T-helper 1 cell treated with Interleukin-12 subunit alpha and Interleukin-12 subunit beta and Interleukin-4 antibody, amounts not matched to agents 30 ng/mL and 1 ng/mL, for 36 hours (primary cell): Measurements from ENCODE around the gene GNG2. TPM values are rescaled to one million over a fixed set of nuclear protein-coding genes. Genes with fewer than 3 reads are reported as not detected.

ENCODE experiments used
- intact Hi-C: fragments of 100-400 bp; cut with micrococcal nuclease; formaldehyde crosslinking; loops from one replicate; pipeline ENCODE4 v1.15.1; 2024
- total RNA-seq: library from RNA; stranded (reverse); gene quantifications from 2 replicates; pipeline ENCODE4 v1.2.3, GENCODE V29; 2022

GNG2 gene
- total RNA-seq, 1 donor from 2014 or later = 190 TPM

DNA sequence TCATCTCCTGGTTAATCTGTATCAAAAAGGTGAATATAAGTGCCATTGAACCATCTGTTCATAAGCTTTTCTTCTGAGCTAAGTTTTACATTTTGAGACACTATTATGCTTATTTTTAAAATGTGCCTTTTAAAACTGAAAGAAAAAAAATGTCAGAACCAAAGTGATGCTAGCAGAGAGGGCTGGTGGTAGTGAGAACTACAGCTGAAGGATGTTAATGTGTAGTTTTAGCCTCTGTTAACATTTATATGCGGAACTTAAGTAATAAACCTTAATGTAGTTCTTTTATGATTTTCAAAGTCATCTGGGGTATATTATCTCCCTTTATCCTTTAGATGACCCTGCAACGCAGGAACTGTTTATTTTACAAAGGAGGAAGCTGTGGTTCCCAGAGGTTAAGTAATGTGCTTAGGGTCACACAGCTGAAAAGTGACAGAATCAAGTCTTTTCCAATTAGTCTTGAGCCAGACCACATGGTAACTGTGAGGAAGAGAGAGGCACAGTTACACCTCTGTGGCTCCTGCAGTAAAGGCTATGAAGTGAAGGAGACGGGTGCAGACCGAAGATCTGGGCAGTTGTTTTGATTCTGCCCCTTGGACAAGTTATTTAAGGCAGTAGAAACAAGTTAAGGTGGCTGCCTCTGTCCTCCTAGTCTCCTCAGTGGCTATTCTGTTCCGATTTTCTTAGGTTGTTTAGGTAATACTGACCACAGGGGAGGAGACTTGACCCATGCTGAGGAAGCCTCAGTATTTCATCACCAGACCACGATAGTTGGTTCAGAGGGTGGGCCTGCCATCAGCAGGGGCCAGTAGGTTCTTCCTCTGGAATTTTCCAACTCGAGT lies 23.9 kb downstream of the GNG2 start:
- intact Hi-C loops = loop anchor here (1.0 kb wide), 1 partner anchor 11 kb away; no protein-coding TSS in a partner anchor

- intact Hi-C loops = no loop called here
Measured at GRCh38 chr14:51889851-51890250, 29.4 kb downstream of the GNG2 start.

- intact Hi-C loops = no loop called here
Measured at GRCh38 chr14:51894250-51894649, 33.8 kb downstream of the GNG2 start.

DNA sequence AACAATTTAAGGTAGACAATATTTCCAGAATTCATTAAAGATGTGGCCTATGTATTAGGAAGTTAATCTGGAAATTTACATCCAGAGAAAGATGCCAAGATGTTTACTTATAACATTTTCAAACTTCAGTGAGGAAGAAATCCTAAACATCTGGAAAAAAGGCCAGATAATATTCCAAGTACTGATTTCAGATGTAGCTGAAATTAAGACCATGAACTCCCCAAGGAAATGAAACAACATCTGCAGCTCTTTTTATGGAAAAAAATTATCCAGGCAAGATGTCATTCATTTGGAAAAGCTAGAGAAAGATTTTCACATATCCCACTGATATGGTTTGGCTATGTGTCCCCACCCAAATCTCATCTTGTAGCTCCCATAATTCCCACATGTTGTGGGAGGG lies 35.0 kb downstream of the GNG2 start:
- intact Hi-C loops = no loop called here

- intact Hi-C loops = no loop called here
Measured at GRCh38 chr14:51897791-51898355, 37.5 kb downstream of the GNG2 start.

- intact Hi-C loops = loop anchor here (2.0 kb wide), 2 partner anchors 15 to 41 kb away; partner anchors contain the start of gene GNG2
Measured at GRCh38 chr14:51901475-51902024, 41.1 kb downstream of the GNG2 start.

DNA sequence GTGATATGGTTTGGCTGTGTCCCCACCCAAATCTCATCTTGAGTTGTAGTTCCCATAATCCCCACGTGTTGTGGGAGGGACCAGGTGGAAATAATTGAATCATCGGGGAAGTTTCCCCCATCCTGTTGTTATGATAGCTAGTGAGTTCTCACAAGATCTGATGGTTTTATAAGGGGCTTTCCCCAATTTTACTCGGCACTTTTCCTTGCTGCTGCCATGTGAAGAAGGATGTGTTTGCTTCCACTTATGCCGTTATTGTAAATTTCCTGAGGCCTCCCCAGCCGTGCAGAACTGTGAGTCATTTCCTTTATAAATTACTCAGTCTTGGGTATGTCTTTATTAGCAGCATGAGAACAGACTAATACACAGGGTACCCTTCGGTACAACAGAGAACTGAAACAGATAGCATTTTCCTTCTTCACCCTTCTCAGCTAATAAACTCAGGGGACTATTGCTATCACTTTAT lies 45.3 kb downstream of the GNG2 start:
- intact Hi-C loops = loop anchor here (1.0 to 5.0 kb wide), 3 partner anchors 43 to 253 kb away; partner anchors contain the start of gene FRMD6

DNA sequence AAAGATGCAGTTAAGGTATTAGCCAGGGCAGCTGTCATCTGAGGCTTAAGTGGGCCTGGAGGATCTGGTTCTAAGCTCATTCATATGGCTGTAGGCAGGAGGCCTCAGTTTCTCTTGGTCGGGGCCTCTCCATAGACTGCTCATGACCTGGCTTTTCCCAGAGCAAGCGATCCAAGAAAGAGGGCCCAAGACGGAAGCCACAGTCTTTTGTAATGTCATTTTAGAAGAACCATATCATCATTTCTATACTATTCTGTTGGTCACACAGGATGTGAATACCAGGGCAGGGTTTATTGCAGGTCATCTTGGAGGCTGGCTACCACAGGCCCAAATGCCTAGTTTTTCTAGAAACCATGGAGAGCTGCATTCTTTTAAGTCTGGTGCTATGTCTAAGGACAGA lies 47.7 kb downstream of the GNG2 start:
- intact Hi-C loops = loop anchor here (5.0 kb wide), 1 partner anchor 256 kb away; the partner anchor contains the start of gene FRMD6

DNA sequence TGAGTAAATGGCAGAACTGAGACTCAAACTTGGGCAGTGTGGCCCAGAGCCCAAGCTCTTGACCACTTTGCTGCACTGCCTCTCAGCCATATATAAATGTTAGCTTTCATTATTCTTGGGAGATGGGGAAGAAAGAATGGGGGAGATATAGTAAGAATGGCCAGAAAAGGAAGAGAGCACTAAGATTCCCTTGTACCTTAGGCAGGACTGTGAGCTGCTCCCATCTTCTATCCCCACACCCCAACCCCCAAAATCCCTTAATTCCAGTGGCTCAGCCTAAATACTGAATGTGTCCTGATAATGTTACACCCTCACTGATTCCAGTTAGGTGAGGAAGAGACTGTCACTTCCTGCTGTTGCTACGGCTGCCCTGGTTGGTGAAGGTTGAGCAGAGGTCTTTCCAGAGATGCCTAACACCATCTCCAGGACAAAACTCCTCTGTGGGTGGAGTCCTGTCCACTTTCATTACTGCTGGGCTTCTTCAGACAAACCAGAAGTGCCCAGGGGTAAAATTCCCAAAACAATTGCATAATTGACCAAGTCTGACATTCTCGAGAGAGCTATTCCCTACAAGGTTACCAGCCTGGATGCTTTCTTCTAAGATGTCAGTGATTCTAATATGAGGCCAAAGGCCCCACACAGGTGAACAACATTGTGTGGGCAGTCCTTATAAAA lies 51.8 kb downstream of the GNG2 start:
- intact Hi-C loops = no loop called here

- intact Hi-C loops = no loop called here
Measured at GRCh38 chr14:51914310-51914709, 53.9 kb downstream of the GNG2 start.

GRCh38 chr14:51917193-51917592 lies 56.8 kb downstream of the GNG2 start:
- intact Hi-C loops = no loop called here

DNA sequence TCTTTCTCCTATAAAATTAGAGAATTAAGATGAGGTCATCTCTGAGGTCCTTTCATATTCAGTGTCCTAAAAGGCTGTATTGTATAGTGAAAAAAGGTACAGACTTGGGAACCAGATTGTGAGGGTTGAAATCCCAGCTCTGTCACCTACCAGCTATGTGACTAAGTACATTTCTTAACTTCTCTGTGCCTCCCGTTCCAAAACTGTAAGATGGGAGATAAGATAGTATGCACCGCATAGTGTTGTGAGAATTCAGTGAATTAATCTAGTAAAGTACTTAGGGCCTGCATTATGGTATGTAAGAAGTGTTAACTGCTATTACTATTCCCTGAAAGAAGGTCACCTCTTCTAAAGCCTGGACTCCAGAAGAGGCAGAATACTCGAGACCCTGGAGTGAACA lies 60.6 kb downstream of the GNG2 start:
- intact Hi-C loops = no loop called here

DNA sequence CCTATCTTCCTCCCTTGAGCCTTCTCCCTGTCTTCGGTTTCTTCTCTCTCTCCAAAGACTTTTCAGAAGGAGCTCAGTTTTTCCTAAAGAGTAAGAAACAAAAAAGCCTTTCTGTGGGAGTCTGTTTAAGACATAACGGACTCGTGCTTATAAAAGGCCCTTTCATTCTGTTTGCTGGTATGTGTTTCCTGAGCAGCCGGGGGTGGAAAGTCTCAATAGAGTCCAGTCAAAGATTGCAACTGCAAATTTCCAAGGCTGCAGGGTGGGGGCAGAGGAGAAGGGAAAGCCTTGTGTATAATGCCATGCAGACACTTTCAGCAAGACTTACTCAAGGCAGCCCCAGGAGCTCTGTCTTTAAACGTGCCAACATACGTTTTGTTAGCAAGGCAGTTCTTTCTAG lies 62.2 kb downstream of the GNG2 start:
- intact Hi-C loops = no loop called here

- intact Hi-C loops = no loop called here
Measured at GRCh38 chr14:51924600-51924999, 64.2 kb downstream of the GNG2 start.

DNA sequence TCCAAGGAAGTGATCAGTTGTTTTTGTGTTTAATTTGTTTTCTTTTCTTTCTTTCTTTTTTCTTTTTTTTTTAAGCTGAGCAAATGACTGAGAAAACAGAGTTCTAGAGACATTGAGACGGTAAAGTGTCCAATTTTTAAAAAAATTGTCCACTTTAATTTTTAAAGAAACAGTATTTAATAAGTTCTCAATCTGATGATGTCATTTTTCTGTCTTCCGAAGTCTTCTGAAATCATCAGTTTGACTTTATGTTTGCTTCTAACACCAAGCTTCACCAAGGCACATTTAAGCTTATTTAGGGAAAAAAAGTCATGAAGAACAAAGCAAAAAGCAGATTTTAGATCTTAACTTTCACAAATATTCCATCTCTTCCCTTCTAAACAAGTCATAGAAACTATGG lies 65.6 kb downstream of the GNG2 start:
- intact Hi-C loops = no loop called here

GRCh38 chr14:51926449-51926848 lies 66.0 kb downstream of the GNG2 start:
- intact Hi-C loops = no loop called here

- intact Hi-C loops = no loop called here
Measured at GRCh38 chr14:51928568-51928967, 68.2 kb downstream of the GNG2 start.

GRCh38 chr14:51929166-51929565 lies 68.8 kb downstream of the GNG2 start:
- intact Hi-C loops = no loop called here

- intact Hi-C loops = no loop called here
Measured at GRCh38 chr14:51929910-51930682, 69.7 kb downstream of the GNG2 start.

- intact Hi-C loops = no loop called here
Measured at GRCh38 chr14:51931308-51931707, 70.9 kb downstream of the GNG2 start.

DNA sequence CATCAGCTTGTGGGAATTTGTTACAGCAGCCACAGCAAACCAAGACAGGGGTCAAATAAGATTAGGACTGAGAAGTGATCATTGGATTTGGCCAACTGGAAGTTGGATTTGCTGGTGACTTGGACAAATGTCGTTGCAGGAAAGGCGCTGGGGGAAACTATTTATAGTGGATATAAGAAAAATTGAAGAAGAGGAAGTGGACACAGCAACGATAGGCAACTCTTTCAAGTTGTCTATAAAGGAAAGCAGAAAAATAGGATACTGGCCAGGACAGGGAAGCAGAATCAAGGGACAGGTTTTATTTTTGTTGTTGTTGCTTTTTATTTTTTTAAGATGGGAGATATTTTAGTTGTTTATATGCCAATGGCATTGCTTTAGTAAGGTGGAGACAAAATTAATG lies 72.8 kb downstream of the GNG2 start:
- intact Hi-C loops = no loop called here
